MG63 (cell line): ENCODE results near the gene GRK5. TPM values are rescaled to one million over a fixed set of nuclear protein-coding genes. Genes with fewer than 3 reads are reported as not detected.
"Not testable (repeated sequence)": the region's sequence is repeated elsewhere in the genome, so short reads cannot be mapped to it uniquely, and the experiment has no call there.

ENCODE experiments used
- DNase-seq: peaks from one replicate; pipeline ENCODE4 v3.0.0-alpha.2; 2020
- H3K27me3 ChIP-seq: fragments of 250-450 bp; sonication (Bioruptor Pico); 2 replicates; pipeline ENCODE4 v1.5.1; 2020; ENCODE audit warnings: mild to moderate bottlenecking, moderate library complexity
- H3K36me3 ChIP-seq: fragments of 250-450 bp; sonication (Bioruptor Pico); 2 replicates; pipeline ENCODE4 v1.5.1; 2020; ENCODE audit warnings: mild to moderate bottlenecking, moderate library complexity
- H3K4me3 ChIP-seq: fragments of 250-450 bp; sonication (Bioruptor Pico); 2 replicates; pipeline ENCODE4 v1.5.1; 2020; ENCODE audit warnings: mild to moderate bottlenecking, moderate library complexity
- H3K9me3 ChIP-seq: fragments of 250-450 bp; sonication (Bioruptor Pico); 2 replicates; pipeline ENCODE4 v1.5.1; 2020; ENCODE audit warnings: mild to moderate bottlenecking, moderate library complexity
- total RNA-seq: library from RNA; depleted of rRNA; stranded (reverse); fragments of >200 nt; shearing (Covaris generic); gene quantifications from 2 replicates; pipeline ENCODE4 v1.2.3, GENCODE V29; 2014; ENCODE audit warnings: low replicate concordance

Gene GRK5
- total RNA-seq, 1 experiment from 2014 or later, result 22.8 TPM

- Histone ChIP-seq H3K9me3 (no peaks in the 10 kb centered on the region), H3K36me3 (no peaks in the 10 kb centered on the region), H3K4me3 (no peak overlapping the region), H3K27me3 (no peaks in the 10 kb centered on the region)
- no peak for DNase-seq
Measured at GRCh38 chr10:119252470-119253151, 45.2 kb downstream of the GRK5 start.

- no peaks in the 10 kb centered on the region for H3K36me3 ChIP-seq
- peak; percentile 93 for DNase-seq
- no peak overlapping the region for H3K4me3 ChIP-seq
- no peaks in the 10 kb centered on the region for H3K27me3 ChIP-seq
- no peaks in the 10 kb centered on the region for H3K9me3 ChIP-seq
Measured at GRCh38 chr10:119253433-119254174, 46.2 kb downstream of the GRK5 start.

- Histone ChIP-seq H3K36me3 (no peaks in the 10 kb centered on the region), H3K27me3 (no peaks in the 10 kb centered on the region), H3K4me3 (no peak overlapping the region), H3K9me3 (no peaks in the 10 kb centered on the region)
- DNase-seq, result no peak
Measured at GRCh38 chr10:119254335-119254734, 47.0 kb downstream of the GRK5 start.

DNA sequence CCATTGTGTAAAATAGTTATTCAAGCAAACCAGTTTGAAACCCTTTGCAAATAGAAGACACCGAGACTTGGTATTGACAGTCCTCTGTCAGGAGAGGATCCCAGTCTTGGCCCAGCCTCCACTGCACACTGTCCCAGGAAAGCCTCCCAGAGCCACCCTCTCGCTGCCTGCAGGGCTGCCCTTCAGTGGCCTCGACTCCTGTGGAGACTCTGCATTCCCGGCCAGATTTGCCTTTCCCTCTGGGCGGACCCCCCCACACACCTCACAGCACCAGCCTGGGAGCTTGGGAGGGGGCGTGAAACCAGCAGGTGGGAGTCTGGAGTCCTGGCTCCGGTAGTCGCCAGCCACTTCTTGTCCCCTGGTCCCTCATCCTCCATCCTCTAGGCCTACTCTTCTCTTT, 48.7 kb downstream of the GRK5 start:
- no peak overlapping the region for H3K4me3 ChIP-seq
- H3K9me3 ChIP-seq, result no peaks in the 10 kb centered on the region
- H3K27me3 ChIP-seq, result no peaks in the 10 kb centered on the region
- H3K36me3 ChIP-seq, result no peaks in the 10 kb centered on the region
- no peak for DNase-seq

DNA sequence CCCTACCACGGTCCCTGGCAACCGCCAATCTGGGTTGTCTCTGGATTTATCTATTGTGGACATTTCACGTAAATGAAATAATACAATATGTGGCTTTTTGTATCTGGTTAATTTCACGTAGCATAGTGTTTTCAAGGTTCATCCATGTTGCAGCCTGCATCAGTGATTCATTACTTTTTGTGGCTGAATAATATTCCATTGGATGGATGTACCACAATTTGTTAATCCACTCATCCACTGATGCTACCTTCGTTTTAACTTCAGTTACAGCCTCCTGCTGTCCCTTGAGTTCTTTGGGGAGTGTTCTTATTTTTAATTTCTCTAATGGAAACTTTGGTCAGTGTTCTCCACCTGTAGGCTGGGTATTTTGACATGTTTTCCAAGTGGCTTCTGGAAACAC, 49.5 kb downstream of the GRK5 start:
- DNase-seq, result no peak
- Histone ChIP-seq H3K27me3 (no peaks in the 10 kb centered on the region), H3K36me3 (no peaks in the 10 kb centered on the region), H3K4me3 (no peak overlapping the region), H3K9me3 (no peaks in the 10 kb centered on the region)

DNA sequence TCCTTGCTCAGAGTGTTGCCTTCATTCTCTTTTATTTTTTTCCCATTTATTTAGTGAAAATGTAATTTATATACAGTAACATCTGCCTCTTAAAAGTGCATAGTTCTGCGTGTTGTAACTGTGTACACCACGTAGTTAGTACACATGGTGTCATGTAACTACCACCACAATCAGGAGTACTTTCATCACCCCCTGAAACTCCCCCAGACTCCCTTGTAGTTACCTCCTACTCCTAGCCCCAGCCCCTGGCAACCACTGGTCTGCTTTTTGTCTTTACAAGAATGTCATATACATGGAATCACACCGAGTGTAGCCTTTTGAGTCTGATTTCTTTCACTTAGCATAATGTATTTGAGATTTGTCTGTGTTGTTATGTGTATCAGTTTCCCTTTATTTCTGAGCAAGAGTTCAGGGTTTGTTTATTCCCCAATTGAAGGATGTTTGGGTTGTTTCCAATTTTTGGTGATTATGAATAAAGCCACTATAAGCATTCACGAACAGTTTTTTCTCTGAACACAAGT, 50.6 kb downstream of the GRK5 start:
- H3K36me3 ChIP-seq, result no peaks in the 10 kb centered on the region
- no peak for DNase-seq
- no peaks in the 10 kb centered on the region for H3K9me3 ChIP-seq
- no peak overlapping the region for H3K4me3 ChIP-seq
- H3K27me3 ChIP-seq, result no peaks in the 10 kb centered on the region

DNA sequence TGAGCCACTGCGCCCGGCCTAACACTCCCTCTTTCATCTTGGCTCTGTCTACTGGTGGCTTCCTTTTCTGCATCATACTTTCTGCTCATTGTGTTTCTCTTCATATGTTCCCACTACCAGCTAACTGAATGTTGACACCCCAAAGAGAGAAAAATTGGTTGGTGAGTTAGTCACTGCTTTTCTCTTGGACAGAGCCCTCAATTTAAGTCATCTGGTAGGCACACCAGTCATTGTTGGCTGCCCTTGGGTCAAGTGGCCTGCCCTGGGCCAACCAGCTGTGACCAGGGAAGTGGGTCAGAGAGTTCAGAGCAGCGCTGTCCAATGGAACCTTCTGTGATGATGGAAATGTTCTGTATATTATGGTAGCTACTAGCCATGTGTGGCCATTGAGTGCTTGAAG, 52.0 kb downstream of the GRK5 start:
- H3K27me3 ChIP-seq, result no peaks in the 10 kb centered on the region
- peak; percentile 26 for DNase-seq
- no peaks in the 10 kb centered on the region for H3K9me3 ChIP-seq
- H3K4me3 ChIP-seq, result no peak overlapping the region
- no peaks in the 10 kb centered on the region for H3K36me3 ChIP-seq

GRCh38 chr10:119261016-119261415, 53.6 kb downstream of the GRK5 start:
- not testable (repeated sequence) for H3K4me3 ChIP-seq, H3K9me3 ChIP-seq, H3K27me3 ChIP-seq, H3K36me3 ChIP-seq, DNase-seq

DNA sequence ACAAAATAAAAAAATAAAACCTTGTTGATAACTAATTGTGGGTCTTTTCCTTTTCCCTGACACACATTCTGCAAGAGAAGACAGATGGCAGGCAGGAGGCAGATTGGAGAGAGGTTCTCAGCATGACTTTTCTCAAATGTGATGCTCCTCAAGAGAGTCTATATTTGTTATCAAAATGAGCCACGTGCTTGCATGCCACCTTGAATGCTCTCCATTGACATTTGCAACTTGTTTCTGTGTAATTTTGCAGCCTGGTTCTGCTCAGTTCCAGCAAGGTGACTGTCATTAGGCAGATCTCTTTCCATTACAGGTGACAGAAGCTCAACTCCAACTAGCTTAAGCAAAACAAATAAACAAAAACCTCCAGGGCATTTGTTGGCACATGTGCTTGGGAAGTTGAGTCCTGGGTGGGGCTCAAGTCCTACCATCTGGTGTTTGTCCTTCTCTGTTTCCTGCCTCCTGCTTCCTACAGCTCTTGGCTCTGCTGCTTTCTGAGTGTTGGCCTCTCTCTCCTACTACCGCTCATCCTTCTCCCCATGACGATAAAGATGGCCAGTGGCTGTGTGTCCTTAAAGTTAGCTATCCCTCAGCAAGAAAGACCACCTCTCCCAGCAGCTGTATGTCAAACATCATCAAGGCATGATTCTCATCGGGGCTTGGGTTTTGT, 56.7 kb downstream of the GRK5 start:
- no peak for DNase-seq
- Histone ChIP-seq H3K27me3 (no peaks in the 10 kb centered on the region), H3K4me3 (no peak overlapping the region), H3K36me3 (no peaks in the 10 kb centered on the region; the same call in none of the 2 replicates), H3K9me3 (no peaks in the 10 kb centered on the region)

DNA sequence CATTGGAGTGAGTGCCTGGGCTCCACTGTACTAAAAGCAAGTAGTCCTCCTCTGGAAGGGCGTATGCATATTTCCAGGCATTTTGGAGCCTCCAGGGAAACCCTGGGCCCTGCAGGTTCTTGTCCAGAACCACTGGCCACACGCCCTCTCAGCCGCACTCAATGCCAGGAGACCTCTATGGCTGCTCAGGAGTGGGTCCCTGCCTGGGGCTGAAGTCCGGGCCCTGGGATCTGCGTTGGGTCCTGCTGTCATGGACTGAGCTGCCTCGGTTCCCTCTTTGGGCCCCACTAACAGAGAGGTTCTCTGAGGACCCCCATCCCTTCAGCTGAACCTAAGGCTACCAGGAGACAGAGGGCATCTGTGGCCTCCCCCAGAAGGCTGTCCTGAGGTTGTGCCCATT, 58.3 kb downstream of the GRK5 start:
- Histone ChIP-seq H3K36me3 (no peaks in the 10 kb centered on the region; the same call in none of the 2 replicates), H3K9me3 (no peaks in the 10 kb centered on the region), H3K4me3 (no peak overlapping the region), H3K27me3 (no peaks in the 10 kb centered on the region)
- DNase-seq, result no peak

- DNase-seq, result no peak
- Histone ChIP-seq H3K4me3 (no peak overlapping the region), H3K36me3 (no peaks in the 10 kb centered on the region; the same call in none of the 2 replicates), H3K27me3 (no peaks in the 10 kb centered on the region), H3K9me3 (no peaks in the 10 kb centered on the region)
Measured at GRCh38 chr10:119267384-119267783, 60.0 kb downstream of the GRK5 start.

DNA sequence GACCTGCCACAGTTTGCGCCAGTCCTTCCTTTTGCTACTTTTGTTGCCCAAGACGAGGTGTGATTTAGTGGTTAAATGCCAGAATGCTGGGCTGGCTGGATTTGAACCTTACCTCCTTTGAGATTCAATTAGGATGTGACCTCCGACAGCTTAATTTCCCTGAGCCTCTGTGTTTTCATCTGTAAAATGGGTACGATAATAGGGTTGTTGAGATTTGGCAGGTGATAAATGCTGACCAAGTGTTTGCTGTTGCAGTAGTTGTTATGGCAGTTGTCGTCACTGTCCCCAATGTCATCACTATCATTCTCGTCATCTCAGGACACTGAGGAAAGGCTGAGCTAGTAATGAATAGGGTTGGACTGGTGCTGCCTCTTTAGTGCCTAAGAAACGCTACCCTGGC, 61.1 kb downstream of the GRK5 start:
- H3K9me3 ChIP-seq, result no peaks in the 10 kb centered on the region
- H3K27me3 ChIP-seq, result no peaks in the 10 kb centered on the region
- no peak for DNase-seq
- no peak overlapping the region for H3K4me3 ChIP-seq
- H3K36me3 ChIP-seq, result no peaks in the 10 kb centered on the region; the same call in none of the 2 replicates

GRCh38 chr10:119268871-119269506, 61.6 kb downstream of the GRK5 start:
- no peak for DNase-seq
- Histone ChIP-seq H3K9me3 (no peaks in the 10 kb centered on the region), H3K27me3 (no peaks in the 10 kb centered on the region), H3K4me3 (no peak overlapping the region), H3K36me3 (no peaks in the 10 kb centered on the region; the same call in none of the 2 replicates)

DNA sequence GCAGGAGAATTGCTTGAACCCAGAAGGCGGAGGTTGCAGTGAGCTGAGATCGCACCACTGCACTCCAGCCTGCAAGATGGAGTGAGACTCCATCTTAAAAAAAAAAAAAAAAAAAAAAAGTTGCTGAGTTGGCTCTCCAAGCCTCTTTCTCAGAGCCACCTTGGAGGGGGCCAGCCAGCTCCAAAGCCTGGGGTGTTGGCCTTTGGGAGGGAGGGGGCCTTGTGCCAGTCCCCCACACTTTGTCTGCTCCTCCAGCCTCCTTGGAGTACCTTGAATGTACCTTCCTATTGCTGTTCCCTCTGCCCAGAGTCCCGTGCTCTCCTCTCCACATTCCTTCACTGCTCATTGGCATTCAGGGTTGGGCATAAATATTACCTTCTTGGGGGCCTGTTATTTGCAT, 62.4 kb downstream of the GRK5 start:
- Histone ChIP-seq H3K27me3 (no peaks in the 10 kb centered on the region), H3K36me3 (no peaks in the 10 kb centered on the region; the same call in none of the 2 replicates), H3K4me3 (no peak overlapping the region), H3K9me3 (no peaks in the 10 kb centered on the region)
- DNase-seq, result no peak

DNA sequence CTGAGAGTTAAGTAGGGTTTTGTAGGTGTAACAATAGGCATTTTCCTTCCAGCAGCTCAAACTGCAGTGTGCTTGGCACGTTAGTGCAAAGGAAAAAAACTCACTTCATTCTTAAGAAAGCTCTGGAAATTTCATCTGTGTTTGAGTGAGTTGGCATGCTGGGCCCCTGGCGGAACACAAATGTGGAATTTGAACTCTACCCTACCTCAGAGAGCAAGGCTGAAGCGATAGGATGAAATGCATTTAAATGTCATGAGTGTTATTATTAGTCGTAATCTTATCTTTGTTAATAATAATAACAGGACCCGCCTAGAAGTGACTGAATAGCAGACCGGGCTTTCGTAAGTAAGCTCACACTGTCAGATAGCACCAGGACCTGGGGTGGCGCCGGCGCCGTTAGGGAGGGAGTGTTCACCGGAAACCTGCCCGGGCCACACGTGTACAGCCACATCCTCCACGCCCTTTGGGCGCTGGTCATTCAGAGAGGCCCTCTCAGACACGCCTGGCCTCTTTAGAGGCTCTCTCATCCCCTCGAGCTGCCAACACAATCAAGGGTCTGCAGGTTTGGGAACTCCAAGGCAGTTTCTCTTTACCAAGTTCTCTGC, 63.5 kb downstream of the GRK5 start:
- H3K9me3 ChIP-seq, result no peaks in the 10 kb centered on the region
- no peak overlapping the region for H3K4me3 ChIP-seq
- DNase-seq, result no peak
- no peaks in the 10 kb centered on the region; the same call in 1 of the 2 replicates for H3K36me3 ChIP-seq
- H3K27me3 ChIP-seq, result no peaks in the 10 kb centered on the region

GRCh38 chr10:119272338-119272734, 65.0 kb downstream of the GRK5 start:
- H3K4me3 ChIP-seq, H3K9me3 ChIP-seq, H3K36me3 ChIP-seq, DNase-seq, H3K27me3 ChIP-seq: not testable (repeated sequence)
